Panc1 (cell line): Measurements from ENCODE around the gene ALK. TPM values are rescaled to one million over a fixed set of nuclear protein-coding genes. Genes with fewer than 3 reads are reported as not detected.

Experiments used
- ATAC-seq: fragments of 200-7000 bp; cut with Tn5 transposase; 2 replicates; pipeline ENCODE4 v1.9.1; 2020; ENCODE audit warnings: mild to moderate bottlenecking, moderate library complexity
- BruUV-seq: library from RNA; stranded (reverse); fragments of 400-500 nt; replicated peaks from 2 replicates; lab custom pipeline; 2021; lab: Mats Ljungman, UMichigan
- CTCF ChIA-PET: fragments of 300-600 bp; sonication (Branson Sonifier 250); formaldehyde crosslinking; loops from one replicate; lab custom pipeline; 2022; ENCODE audit warnings: antibody characterized with exemption; lab: Charles Lee
- POLR2A ChIA-PET: fragments of 300-600 bp; sonication (Branson Sonifier 250); formaldehyde crosslinking; loops from one replicate; lab custom pipeline; 2022; ENCODE audit warnings: antibody characterized with exemption; lab: Charles Lee
- DNase-seq: peaks from one replicate; pipeline ENCODE4 v3.0.0-alpha.2; 2010; ENCODE audit warnings: low read depth, low spot score
- H3K27ac ChIP-seq: 2 replicates; pipeline ENCODE4 v1.5.1; 2011; ENCODE audit warnings: mild to moderate bottlenecking, low read length, inconsistent platforms
- H3K27me3 ChIP-seq: fragments of 200-500 bp; sonication (Bioruptor generic); 2 replicates; pipeline ENCODE4 v1.6.0; 2014; ENCODE audit warnings: low read length, inconsistent platforms; ENCODE audit not compliant: control insufficient read depth, insufficient read depth
- H3K36me3 ChIP-seq: fragments of 200-500 bp; sonication (Bioruptor generic); 2 replicates; pipeline ENCODE4 v1.5.1; 2014; ENCODE audit warnings: inconsistent platforms, mild to moderate bottlenecking, low read length, moderate library complexity; ENCODE audit not compliant: control insufficient read depth, insufficient read depth
- H3K4me1 ChIP-seq: 2 replicates; pipeline ENCODE4 v1.5.1; 2011; ENCODE audit warnings: inconsistent platforms, mild to moderate bottlenecking, low read length, moderate library complexity; ENCODE audit not compliant: control insufficient read depth, insufficient read depth
- H3K4me3 ChIP-seq, 2 experiments: 2 replicates each; pipeline ENCODE4 v1.5.1; 2011 to 2012; ENCODE audit warnings: low read depth in 2 of 2, low read length in 2 of 2, mild to moderate bottlenecking in 2 of 2, inconsistent platforms in 1 of 2, moderate library complexity in 1 of 2
- H3K9me3 ChIP-seq: fragments of 200-500 bp; sonication (Bioruptor generic); 2 replicates; pipeline ENCODE4 v1.5.1; 2014; ENCODE audit warnings: low read depth, mild to moderate bottlenecking, inconsistent platforms, low read length, moderate library complexity; ENCODE audit not compliant: control insufficient read depth, insufficient read depth
- CTCF ChIP-seq: fragments of 450-650 bp; IDR thresholded peaks from 2 replicates; pipeline ENCODE4 v1.5.1; 2017; ENCODE audit warnings: mild to moderate bottlenecking
- POLR2AphosphoS5 ChIP-seq: IDR thresholded peaks from 2 replicates; pipeline ENCODE4 v1.6.1; 2012; ENCODE audit warnings: mild to moderate bottlenecking, low read depth, low read length, moderate library complexity
- REST ChIP-seq, 2 experiments: IDR thresholded peaks; 2 replicates each; pipeline ENCODE4 v1.6.1; 2011 to 2012; ENCODE audit warnings: low read depth in 2 of 2, control low read depth in 1 of 2, low read length in 1 of 2, mild to moderate bottlenecking in 1 of 2, moderate library complexity in 1 of 2; ENCODE audit not compliant: insufficient read depth in 1 of 2
- SIN3A ChIP-seq: IDR thresholded peaks from 2 replicates; pipeline ENCODE4 v1.6.1; 2012; ENCODE audit warnings: low read depth, mild to moderate bottlenecking, low read length, moderate library complexity, borderline replicate concordance; ENCODE audit not compliant: insufficient read depth
- TCF7L2 ChIP-seq: IDR thresholded peaks from 2 replicates; pipeline ENCODE4 v1.6.1; 2011; ENCODE audit warnings: mild to moderate bottlenecking, low read depth, low read length, inconsistent platforms
- in situ Hi-C: cut with HindIII; loops from 2 replicates; pipeline ENCODE4 v1.10.0; 2016; ENCODE audit warnings: low sequenced_read_pairs, low pct_unique_long_range_greater_than_20kb
- intact Hi-C: fragments of 100-400 bp; cut with micrococcal nuclease; formaldehyde crosslinking; loops from one replicate; pipeline ENCODE4 v1.10.0; 2022; ENCODE audit not compliant: unreplicated experiment
- total RNA-seq: library from RNA; stranded (reverse); gene quantifications from one replicate; pipeline ENCODE4 v1.2.1, GENCODE V29; 2021; ENCODE audit not compliant: unreplicated experiment

Gene ALK
- total RNA-seq, 1 experiment from 2014 or later, result not detected

- Histone ChIP-seq H3K9me3 (no peaks in the 10 kb centered on the region), H3K27ac (no peak overlapping the region), H3K4me3 (no peak overlapping the region), H3K36me3 (no peaks in the 10 kb centered on the region), H3K27me3 (peaks cover 7% of the 10 kb centered on the region), H3K4me1 (no peaks in the 10 kb centered on the region; the same call in 1 of the 2 replicates)
- DNase-seq (no peak), ATAC-seq (no peak)
- no peak for TF ChIP-seq TCF7L2
- POLR2A ChIA-PET, result no interaction called here
- in situ Hi-C loops, result no loop called here
- CTCF ChIA-PET, result no interaction called here
- no TSS peak for BruUV-seq
- intact Hi-C loops, result no loop called here
Observed at GRCh38 chr2:29573147-29573546, 348.2 kb downstream of the ALK start.

- H3K4me1 ChIP-seq, result no peaks in the 10 kb centered on the region; the same call in 1 of the 2 replicates
- intact Hi-C loops (no loop called here), in situ Hi-C loops (no loop called here)
- TF ChIP-seq SIN3A (no peak), CTCF (no peak), REST (IDR thresholded peaks at IDR 0.05; ENCODE audit: insufficient read depth in 1 of 2, low read depth in 2 of 2, low read length in 1 of 2) (no peak), TCF7L2 (no peak), POLR2AphosphoS5 (no peak)
- H3K27me3 ChIP-seq, result peaks cover 16% of the 10 kb centered on the region
- no peaks in the 10 kb centered on the region for H3K36me3 ChIP-seq
- ATAC-seq, result no peak
- no peaks in the 10 kb centered on the region for H3K9me3 ChIP-seq
- ChIA-PET CTCF (no interaction called here), POLR2A (no interaction called here)
- DNase-seq, result no peak
- no peak overlapping the region for H3K4me3 ChIP-seq
- H3K27ac ChIP-seq, result no peak overlapping the region
- BruUV-seq, result no TSS peak
Observed at GRCh38 chr2:29570539-29570938, 350.8 kb downstream of the ALK start.

- no peak for TF ChIP-seq REST (IDR thresholded peaks at IDR 0.05; ENCODE audit: insufficient read depth in 1 of 2, low read depth in 2 of 2, low read length in 1 of 2)
- no peak for TF ChIP-seq TCF7L2
- no peak for TF ChIP-seq POLR2AphosphoS5
- TF ChIP-seq CTCF, result no peak
- no peak for TF ChIP-seq SIN3A
- H3K9me3 ChIP-seq, result no peaks in the 10 kb centered on the region
- intact Hi-C loops, result no loop called here
- no peak for ATAC-seq
- no TSS peak for BruUV-seq
- H3K4me3 ChIP-seq, result no peak overlapping the region
- ChIA-PET CTCF (no interaction called here), POLR2A (no interaction called here)
- peaks cover 12% of the 10 kb centered on the region; the same call in 1 of the 2 replicates for H3K27me3 ChIP-seq
- no peaks in the 10 kb centered on the region; the same call in 1 of the 2 replicates for H3K4me1 ChIP-seq
- in situ Hi-C loops, result no loop called here
- H3K36me3 ChIP-seq, result no peaks in the 10 kb centered on the region
- no peak for DNase-seq
- no peak overlapping the region for H3K27ac ChIP-seq
Observed at GRCh38 chr2:29567906-29568520, 353.4 kb downstream of the ALK start.
